Renal cortical epithelial cell (primary cell): Measurements from ENCODE around the gene UBE2G1. TPM values are rescaled to one million over a fixed set of nuclear protein-coding genes. Genes with fewer than 3 reads are reported as not detected.

Experiments
- DNase-seq: peaks from one replicate; pipeline ENCODE4 v3.0.0-alpha.2; 2011; ENCODE audit warnings: low read depth
- total RNA-seq: library from RNA; depleted of rRNA; stranded (reverse); fragments of >200 nt; gene quantifications from 2 replicates; pipeline ENCODE4 v1.2.3, GENCODE V29; 2014

Gene UBE2G1
- total RNA-seq, 1 donor from 2014 or later = 70.1 TPM

GRCh38 chr17:4247361-4247970, 119.0 kb downstream of the UBE2G1 start:
- no peak for DNase-seq

- no peak for DNase-seq
Measured at GRCh38 chr17:4246674-4247073, 119.8 kb downstream of the UBE2G1 start.

GRCh38 chr17:4241535-4241934, 124.9 kb downstream of the UBE2G1 start:
- no peak for DNase-seq

GRCh38 chr17:4236456-4236855, 130.0 kb downstream of the UBE2G1 start:
- DNase-seq = no peak

GRCh38 chr17:4235372-4236279, 130.8 kb downstream of the UBE2G1 start:
- DNase-seq = no peak

GRCh38 chr17:4234401-4234800, 132.1 kb downstream of the UBE2G1 start:
- DNase-seq = no peak

- no peak for DNase-seq
Measured at GRCh38 chr17:4233668-4234258, 132.7 kb downstream of the UBE2G1 start.

GRCh38 chr17:4232168-4232813, 134.2 kb downstream of the UBE2G1 start:
- peak; percentile 59 for DNase-seq

GRCh38 chr17:4229627-4230541, 136.6 kb downstream of the UBE2G1 start:
- peak; percentile 99 for DNase-seq

- DNase-seq = no peak
Measured at GRCh38 chr17:4221899-4222659, 144.4 kb downstream of the UBE2G1 start.

- no peak for DNase-seq
Measured at GRCh38 chr17:4221163-4221562, 145.3 kb downstream of the UBE2G1 start.

- no peak for DNase-seq
Measured at GRCh38 chr17:4220655-4221054, 145.8 kb downstream of the UBE2G1 start.

Other genes with a start within 250 kb of the UBE2G1 start
- 12.9 and 43.6 TPM in 2 replicates for gene ZZEF1, start 223.6 kb downstream of the UBE2G1 start, total RNA-seq
- 22.6 and 45.9 TPM in 2 replicates for gene CYB5D2, start 223.5 kb downstream of the UBE2G1 start, total RNA-seq
- gene ANKFY1, start 102.7 kb downstream of the UBE2G1 start, total RNA-seq = 24.3 and 95.7 TPM in 2 replicates
- gene SPNS3, start 67.3 kb upstream of the UBE2G1 start, total RNA-seq = 0.50 and 1.0 TPM in 2 replicates
- 151 and 225 TPM in 2 replicates for gene SPNS2, start 132.2 kb upstream of the UBE2G1 start, total RNA-seq
- 33.5 and 44.5 TPM in 2 replicates for gene MYBBP1A, start 188.7 kb upstream of the UBE2G1 start, total RNA-seq
- gene GGT6, start 193.9 kb upstream of the UBE2G1 start, total RNA-seq = 0.05 TPM in 1 of 2 replicates, not detected in the other
- under 0.01 and 16.1 TPM in 2 replicates for gene SMTNL2, start 217.9 kb upstream of the UBE2G1 start, total RNA-seq